ENCODE data around the gene HMGN5.
A peak's percentile ranks its signal among the peaks of the same experiment; 100 is the strongest.

The HMGN5 gene

GRCh38 chrX:81201671-81202455 lies at the start of gene HMGN5, which contains the start of gene SH3BGRL:
HMGN5 (minus strand) TSS chrX:81201913; CDS start chrX:81121549, 80,364 bp downstream.
SH3BGRL (plus strand) TSS chrX:81202102; CDS start chrX:81202201, 99 bp downstream.
- peak within 1 kb of the TSS; percentile 97 for H3K27ac ChIP-seq (ENCODE audit: low read depth, low read length)
- H3K4me1 ChIP-seq (ENCODE audit: control insufficient read depth, low read length), result peaks cover 42% of the 10 kb centered on the region
- H3K9me3 ChIP-seq (ENCODE audit: control insufficient read depth, insufficient read depth, low read length), result no peaks in the 10 kb centered on the region
- H3K4me3 ChIP-seq (ENCODE audit: low read length), result peak within 1 kb of the TSS; percentile 92
- no peaks in the 10 kb centered on the region for H3K9me2 ChIP-seq (replicated peaks; ENCODE audit: control insufficient read depth, low read length)
- no peak for TF ChIP-seq CTCF (IDR thresholded peaks at IDR 0.05; ENCODE audit: low read depth, low read length, poor library complexity, severe bottlenecking)
- no peak for TF ChIP-seq EZH2phosphoT487 (IDR thresholded peaks at IDR 0.05; ENCODE audit: borderline replicate concordance, low read length)
- peaks cover 48% of the 10 kb centered on the region for H3K79me2 ChIP-seq (ENCODE audit: control insufficient read depth, low read length)
- H3K27me3 ChIP-seq (ENCODE audit: control insufficient read depth, low read length), result no peaks in the 10 kb centered on the region
- H3K36me3 ChIP-seq (ENCODE audit: control insufficient read depth, low read length), result peaks cover 24% of the 10 kb centered on the region
- H3K4me2 ChIP-seq (ENCODE audit: low read length), result peak within 1 kb of the TSS; percentile 78
- no peaks in the 10 kb centered on the region for H4K20me1 ChIP-seq (ENCODE audit: control insufficient read depth, insufficient read depth, low read depth, low read length)
- peaks cover 13% of the 10 kb centered on the region for H3F3A ChIP-seq (ENCODE audit: control insufficient read depth, insufficient read depth)

GRCh38 chrX:81241753-81242152 lies 40.0 kb upstream of the HMGN5 start:
- no peaks in the 10 kb centered on the region for H3K27me3 ChIP-seq (ENCODE audit: control insufficient read depth, low read length)
- H3K27ac ChIP-seq (ENCODE audit: low read depth, low read length), result no peak overlapping the region
- H3K4me2 ChIP-seq (ENCODE audit: low read length), result no peak overlapping the region
- H3F3A ChIP-seq (ENCODE audit: control insufficient read depth, insufficient read depth), result no peaks in the 10 kb centered on the region
- H3K79me2 ChIP-seq (ENCODE audit: control insufficient read depth, low read length), result 0 out of 2 replicates have a peak, but pooled peaks cover 2% of the 10 kb centered on the region
- H3K9me3 ChIP-seq (ENCODE audit: control insufficient read depth, insufficient read depth, low read length), result peaks cover 12% of the 10 kb centered on the region; the same call in 1 of the 2 replicates
- no peaks in the 10 kb centered on the region for H3K9me2 ChIP-seq (replicated peaks; ENCODE audit: control insufficient read depth, low read length)
- peaks cover 4% of the 10 kb centered on the region; the same call in 1 of the 2 replicates for H3K36me3 ChIP-seq (ENCODE audit: control insufficient read depth, low read length)
- H3K4me1 ChIP-seq (ENCODE audit: control insufficient read depth, low read length), result no peaks in the 10 kb centered on the region
- no peak overlapping the region for H3K4me3 ChIP-seq (ENCODE audit: low read length)
- no peaks in the 10 kb centered on the region for H4K20me1 ChIP-seq (ENCODE audit: control insufficient read depth, insufficient read depth, low read depth, low read length)
- TF ChIP-seq CTCF (IDR thresholded peaks at IDR 0.05; ENCODE audit: low read depth, low read length, poor library complexity, severe bottlenecking) (no peak), EZH2phosphoT487 (IDR thresholded peaks at IDR 0.05; ENCODE audit: borderline replicate concordance, low read length) (no peak)

- Histone ChIP-seq H3K4me3 (ENCODE audit: low read length) (no peak overlapping the region), H3K4me2 (ENCODE audit: low read length) (no peak overlapping the region), H4K20me1 (ENCODE audit: control insufficient read depth, insufficient read depth, low read depth, low read length) (no peaks in the 10 kb centered on the region), H3K27ac (ENCODE audit: low read depth, low read length) (no peak overlapping the region), H3K4me1 (ENCODE audit: control insufficient read depth, low read length) (no peaks in the 10 kb centered on the region), H3F3A (ENCODE audit: control insufficient read depth, insufficient read depth) (no peaks in the 10 kb centered on the region), H3K9me3 (ENCODE audit: control insufficient read depth, insufficient read depth, low read length) (peaks cover 12% of the 10 kb centered on the region; the same call in 1 of the 2 replicates), H3K36me3 (ENCODE audit: control insufficient read depth, low read length) (peaks cover 4% of the 10 kb centered on the region; the same call in 1 of the 2 replicates), H3K79me2 (ENCODE audit: control insufficient read depth, low read length) (no peaks in the 10 kb centered on the region), H3K27me3 (ENCODE audit: control insufficient read depth, low read length) (no peaks in the 10 kb centered on the region), H3K9me2 (replicated peaks; ENCODE audit: control insufficient read depth, low read length) (no peaks in the 10 kb centered on the region)
- TF ChIP-seq CTCF (IDR thresholded peaks at IDR 0.05; ENCODE audit: low read depth, low read length, poor library complexity, severe bottlenecking) (no peak), EZH2phosphoT487 (IDR thresholded peaks at IDR 0.05; ENCODE audit: borderline replicate concordance, low read length) (no peak)
Measured at GRCh38 chrX:81240701-81241331, 39.1 kb upstream of the HMGN5 start.
